GM12878 (cell line): ENCODE results near the gene EPB41L4B. TPM values are rescaled to one million over a fixed set of nuclear protein-coding genes. Genes with fewer than 3 reads are reported as not detected.

Experiments
- ATAC-seq: fragments of 200-7000 bp; cut with Tn5 transposase; 3 replicates; pipeline ENCODE4 v1.9.1; 2020; ENCODE audit warnings: mild to moderate bottlenecking, moderate library complexity
- BruUV-seq: library from RNA; stranded (reverse); fragments of 400-500 nt; replicated peaks from 2 replicates; lab custom pipeline; 2021; lab: Mats Ljungman, UMichigan
- CTCF ChIA-PET: fragments of 300-600 bp; sonication (Branson Sonifier 250); formaldehyde crosslinking; extraction: SDS; loops from one replicate; lab custom pipeline; 2021; ENCODE audit warnings: inconsistent platforms; lab: Yijun Ruan, JAX
- POLR2A ChIA-PET: fragments of 350-600 bp; formaldehyde crosslinking; extraction: SDS; loops from one replicate; lab custom pipeline; 2021; ENCODE audit warnings: inconsistent platforms; lab: Charles Lee
- RAD21 ChIA-PET: fragments of 300-600 bp; sonication (Branson Sonifier 250); formaldehyde crosslinking; loops from one replicate; lab custom pipeline; 2023; ENCODE audit warnings: antibody characterized with exemption; ENCODE audit not compliant: unreplicated experiment; lab: Charles Lee
- SMC1A ChIA-PET: fragments of 300-600 bp; sonication (Branson Sonifier 250); formaldehyde crosslinking; loops from one replicate; lab custom pipeline; 2023; ENCODE audit not compliant: unreplicated experiment, uncharacterized antibody; lab: Charles Lee
- DNase-seq: peaks from one replicate; pipeline ENCODE4 v3.0.0-alpha.2; 2011; ENCODE audit warnings: low read depth, low spot score
- FAIRE-seq: peaks from 3 replicates; lab custom pipeline; 2011; peaks lifted over from hg19 to GRCh38; lab: Jason Lieb, UNC
- H2AFZ ChIP-seq: 2 replicates; pipeline ENCODE4 v1.6.0; 2011; ENCODE audit warnings: low read depth, low read length, control low read depth; ENCODE audit not compliant: control insufficient read depth
- H3K27ac ChIP-seq: 2 replicates; pipeline ENCODE4 v1.5.1; 2011; ENCODE audit warnings: control low read depth; ENCODE audit not compliant: control insufficient read depth, insufficient read depth
- H3K27me3 ChIP-seq, 2 experiments: replicated peaks in 1 of 2; 2 replicates each; pipeline versions ENCODE4 v1.6.0 to v1.6.1; 2011; ENCODE audit warnings: low read length in 1 of 2; ENCODE audit not compliant: control insufficient read depth in 2 of 2, insufficient read depth in 2 of 2
- H3K36me3 ChIP-seq, 2 experiments: 2 replicates each; pipeline ENCODE4 v1.5.1; 2011; ENCODE audit warnings: low read length in 1 of 2; ENCODE audit not compliant: control insufficient read depth in 2 of 2, insufficient read depth in 2 of 2
- H3K4me1 ChIP-seq: 2 replicates; pipeline ENCODE4 v1.6.1; 2011; ENCODE audit warnings: mild to moderate bottlenecking, low read length, moderate library complexity, mixed read lengths; ENCODE audit not compliant: control insufficient read depth, insufficient read depth
- H3K4me2 ChIP-seq: 2 replicates; pipeline ENCODE4 v1.6.0; 2011; ENCODE audit warnings: control low read depth; ENCODE audit not compliant: control insufficient read depth, insufficient read depth
- H3K4me3 ChIP-seq: fragments of 200-600 bp; sonication (generic); 2 replicates; pipeline ENCODE4 v1.5.1; 2016
- H3K79me2 ChIP-seq: 2 replicates; pipeline ENCODE4 v1.6.0; 2011; ENCODE audit warnings: low read length; ENCODE audit not compliant: control insufficient read depth, insufficient read depth
- H3K9ac ChIP-seq: 2 replicates; pipeline ENCODE4 v1.8.0; 2011; ENCODE audit warnings: low read length, control low read depth, mixed read lengths; ENCODE audit not compliant: control insufficient read depth, insufficient read depth
- H3K9me3 ChIP-seq: replicated peaks from 3 replicates; pipeline ENCODE4 v1.5.1; 2011; ENCODE audit warnings: mild to moderate bottlenecking, low read length; ENCODE audit not compliant: control insufficient read depth, insufficient read depth
- H4K20me1 ChIP-seq: 2 replicates; pipeline ENCODE4 v1.6.0; 2011; ENCODE audit not compliant: control insufficient read depth, insufficient read depth
- BACH1 ChIP-seq: fragments of 450-650 bp; IDR thresholded peaks from 2 replicates; pipeline ENCODE4 v1.6.1; 2017; ENCODE audit warnings: mild to moderate bottlenecking, borderline replicate concordance
- CREM ChIP-seq: IDR thresholded peaks from 2 replicates; pipeline ENCODE4 v1.6.1; 2014; ENCODE audit warnings: antibody characterized with exemption, low read depth
- EED ChIP-seq: sonication (generic); IDR thresholded peaks from 2 replicates; pipeline ENCODE4 v1.6.1; 2016; ENCODE audit warnings: antibody characterized with exemption, low read depth
- HDAC2 ChIP-seq: fragments of 200-600 bp; sonication (generic); IDR thresholded peaks from 2 replicates; pipeline ENCODE4 v1.6.1; 2017
- JUND ChIP-seq: IDR thresholded peaks from 2 replicates; pipeline ENCODE4 v1.6.1; 2012; ENCODE audit warnings: low read depth, mild to moderate bottlenecking, low read length, improper control_type of control experiment, moderate library complexity
- MEF2A ChIP-seq: IDR thresholded peaks from 2 replicates; pipeline ENCODE4 v1.6.1; 2011; ENCODE audit warnings: low read depth, mild to moderate bottlenecking, low read length, moderate library complexity; ENCODE audit not compliant: insufficient read depth
- MTA2 ChIP-seq: fragments of 450-650 bp; IDR thresholded peaks from 2 replicates; pipeline ENCODE4 v1.6.1; 2016; ENCODE audit warnings: low read depth, mild to moderate bottlenecking, moderate library complexity
- PAX8 ChIP-seq: fragments of 450-650 bp; IDR thresholded peaks from 2 replicates; pipeline ENCODE4 v1.6.1; 2017; ENCODE audit warnings: mild to moderate bottlenecking, moderate library complexity
- SMARCA5 ChIP-seq: fragments of 450-650 bp; IDR thresholded peaks from 2 replicates; pipeline ENCODE4 v1.6.1; 2017; ENCODE audit warnings: mild to moderate bottlenecking
- SREBF2 ChIP-seq: IDR thresholded peaks from 2 replicates; pipeline ENCODE4 v1.6.1; 2012; ENCODE audit warnings: mild to moderate bottlenecking, low read length
- SRF ChIP-seq, 2 experiments: IDR thresholded peaks; 2 replicates each; pipeline ENCODE4 v1.6.1; 2011; ENCODE audit warnings: low read depth in 2 of 2, low read length in 2 of 2, mild to moderate bottlenecking in 1 of 2, moderate library complexity in 1 of 2
- SUPT20H ChIP-seq: IDR thresholded peaks from 2 replicates; pipeline ENCODE4 v1.6.1; 2011; ENCODE audit warnings: low read depth, mild to moderate bottlenecking, low read length, moderate library complexity, borderline replicate concordance; ENCODE audit not compliant: control insufficient read depth
- TBL1XR1 ChIP-seq: IDR thresholded peaks from 2 replicates; pipeline ENCODE4 v1.6.1; 2012; ENCODE audit warnings: low read depth, low read length, improper control_type of control experiment
- ZNF384 ChIP-seq: IDR thresholded peaks from 2 replicates; pipeline ENCODE4 v1.6.1; 2012; ENCODE audit warnings: low read depth, mild to moderate bottlenecking, low read length, improper control_type of control experiment, borderline replicate concordance
- ZNF622 ChIP-seq: fragments of 450-650 bp; IDR thresholded peaks from 2 replicates; pipeline ENCODE4 v1.6.1; 2017; ENCODE audit warnings: mild to moderate bottlenecking, inconsistent platforms
- WGBS: methylation state at CpG from one replicate; pipeline ENCODE4 v1.1.6; 2016; ENCODE audit warnings: low lambda C conversion rate; ENCODE audit not compliant: insufficient replicate concordance, insufficient coverage; ENCODE audit errors: missing lambda C conversion rate; 5-methylcytosine and 5-hydroxymethylcytosine counted together
- in situ Hi-C: fragments of 300-500 bp; cut with MboI; formaldehyde crosslinking; loops from 9 replicates; pipeline ENCODE4 v1.14.3; 2018; ENCODE audit warnings: mixed read lengths
- intact Hi-C: fragments of 100-400 bp; cut with micrococcal nuclease; formaldehyde crosslinking; loops from one replicate; pipeline ENCODE4 v1.14.2; 2022; ENCODE audit not compliant: unreplicated experiment
- polyA plus RNA-seq, 11 experiments: library from polyadenylated mRNA; depleted of rRNA in 4 of 11; unstranded in 6 of 11; stranded (reverse) in 5 of 11; fragments of >200 nt; fragmentation: Nextera tagmentation in 4 of 11; fragmentation: Illumina TruSeq in 1 of 11; extraction: Ambion mirVana in 4 of 11; extraction: Trizol in 1 of 11; gene quantifications; 1 replicate in 1 of 11; 2 replicates in 10 of 11; pipeline versions ENCODE4 v1.2.1 to v1.2.3, GENCODE V29; 2011 to 2016; ENCODE audit warnings: inconsistent platforms in 2 of 11, missing spikeins in 2 of 11, low read depth in 1 of 11
- total RNA-seq, 4 experiments: library from RNA; depleted of rRNA in 3 of 4; stranded (reverse); fragments of >200 nt in 3 of 4; fragmentation: Illumina TruSeq in 1 of 4; extraction: Trizol in 1 of 4; gene quantifications; 2 replicates each; pipeline versions ENCODE4 v1.2.1 to v1.2.3, GENCODE V29; 2013 to 2021
- TF ChIP-seq, protein P1 (sequence below): fragments of 450-650 bp; IDR thresholded peaks from 2 replicates; pipeline ENCODE4 v1.6.1; 2017; ENCODE audit warnings: borderline replicate concordance

The EPB41L4B gene
- total and polyA plus RNA-seq, 10 of the 15 experiments (the other 5 are each of a cell fraction or from before 2014, with no cell fraction given), result 0.04 to 0.75 (median 0.13) TPM; not detected in 1

DNA sequence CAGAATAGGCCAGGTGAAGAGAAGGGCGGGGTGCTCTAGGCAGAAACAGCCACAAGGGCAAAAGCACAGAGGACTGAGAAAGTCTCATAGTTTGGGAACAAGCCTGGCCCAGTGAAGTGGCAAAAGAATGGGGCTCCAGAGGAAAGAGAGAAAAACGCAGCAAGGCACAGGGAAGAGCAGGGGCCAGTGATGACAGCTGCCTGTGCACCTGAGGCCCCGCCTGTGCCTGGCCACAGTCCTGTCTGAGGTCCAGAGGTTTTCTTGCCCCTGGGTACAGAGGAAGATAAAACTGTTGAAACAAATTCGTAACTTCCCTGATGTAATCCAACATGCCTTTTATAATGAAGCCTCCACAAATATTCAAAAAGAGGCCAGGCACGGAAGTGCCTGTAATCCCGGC, 175.8 kb downstream of the EPB41L4B start:
- Histone ChIP-seq H3K4me1 (no peaks in the 10 kb centered on the region), H3K27ac (no peak overlapping the region), H3K27me3 (no peaks in the 10 kb centered on the region), H3K9ac (no peak overlapping the region), H3K36me3 (no peaks in the 10 kb centered on the region), H3K9me3 (no peaks in the 10 kb centered on the region), H2AFZ (no peak overlapping the region)
- no peak for FAIRE-seq
- CTCF ChIA-PET, result interaction anchor here (0.6 kb wide), 1 partner anchor 119 kb away, joined by 3 read pairs; no protein-coding TSS in a partner anchor
- in situ Hi-C loops, result no loop called here
- ATAC-seq, result no peak
- RAD21 ChIA-PET, result no interaction called here
- POLR2A ChIA-PET, result interaction anchor here (0.6 kb wide), 1 partner anchor 73 kb away, joined by 5 read pairs; no protein-coding TSS in a partner anchor
- TF ChIP-seq MEF2A (no peak), SUPT20H (no peak), ZNF384 (no peak), ZNF622 (no peak), HDAC2 (no peak), SMARCA5 (no peak), EED (no peak), PAX8 (no peak), SREBF2 (no peak), CREM (no peak), MTA2 (no peak), BACH1 (no peak), TBL1XR1 (no peak), JUND (no peak), SRF (IDR thresholded peaks at IDR 0.05; ENCODE audit: low read depth in 2 of 2, low read length in 2 of 2) (no peak)
- TF ChIP-seq, protein P1, sequence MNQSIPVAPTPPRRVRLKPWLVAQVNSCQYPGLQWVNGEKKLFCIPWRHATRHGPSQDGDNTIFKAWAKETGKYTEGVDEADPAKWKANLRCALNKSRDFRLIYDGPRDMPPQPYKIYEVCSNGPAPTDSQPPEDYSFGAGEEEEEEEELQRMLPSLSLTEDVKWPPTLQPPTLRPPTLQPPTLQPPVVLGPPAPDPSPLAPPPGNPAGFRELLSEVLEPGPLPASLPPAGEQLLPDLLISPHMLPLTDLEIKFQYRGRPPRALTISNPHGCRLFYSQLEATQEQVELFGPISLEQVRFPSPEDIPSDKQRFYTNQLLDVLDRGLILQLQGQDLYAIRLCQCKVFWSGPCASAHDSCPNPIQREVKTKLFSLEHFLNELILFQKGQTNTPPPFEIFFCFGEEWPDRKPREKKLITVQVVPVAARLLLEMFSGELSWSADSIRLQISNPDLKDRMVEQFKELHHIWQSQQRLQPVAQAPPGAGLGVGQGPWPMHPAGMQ, result no peak
- TF ChIP-seq, all 136 proteins: peak for 0
- H3K4me2 ChIP-seq, result no peak overlapping the region
- no peak for DNase-seq
- H3K4me3 ChIP-seq, result no peak overlapping the region
- SMC1A ChIA-PET, result interaction anchor here (1.5 kb wide), 1 partner anchor 325 kb away, joined by 3 read pairs; no protein-coding TSS in a partner anchor
- 51% methylated on average over 6 of the region's 6 CpGs for WGBS
- no TSS peak for BruUV-seq
- no peaks in the 10 kb centered on the region for H3K79me2 ChIP-seq
- intact Hi-C loops, result no loop called here
- no peaks in the 10 kb centered on the region for H4K20me1 ChIP-seq
